ENCODE measurements around the gene ALDH4A1. TPM values are rescaled to one million over a fixed set of nuclear protein-coding genes. Genes with fewer than 3 reads are reported as not detected.

The ALDH4A1 gene
- polyA plus RNA-seq, 3 donors from 2014 or later: 1.7 to 6.7 (median 3.8) TPM

DNA sequence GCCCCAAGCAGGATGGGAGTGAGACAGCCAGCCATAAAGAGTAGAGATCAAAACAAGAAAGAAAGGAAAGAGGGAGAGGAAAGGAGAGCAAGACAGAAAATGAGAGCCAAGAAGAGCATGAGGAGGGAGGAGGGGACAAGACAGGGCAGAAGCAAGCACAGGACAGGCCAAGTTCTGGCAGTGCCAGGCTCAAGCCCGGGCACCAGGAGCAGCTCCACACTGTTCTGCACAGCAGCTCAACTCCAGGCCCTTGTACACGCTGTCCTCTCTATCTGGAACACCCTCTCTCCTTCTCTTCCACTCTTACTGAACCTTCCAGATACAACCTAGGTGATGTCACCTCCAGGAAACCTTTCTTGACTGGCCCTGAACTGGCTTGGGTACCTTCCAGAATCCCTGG lies 42.5 kb upstream of the ALDH4A1 start:
- Mint-ChIP-seq H3K27ac (peak overlapping the region; percentile 2 to 86 (median 76)), H3K4me1 (peaks cover 88 to 94% of the 10 kb centered on the region in 2 donors), H3K4me3 (peak overlapping the region in 4 of 5 donors; percentile 8 to 51 (median 46)), H3K27me3 (ENCODE audit: low read depth in 3 of 3) (peaks cover 9 to 17% (median 15%) of the 10 kb centered on the region in 3 donors), H3K9me3 (no peaks in the 10 kb centered on the region), H3K36me3 (no peaks in the 10 kb centered on the region)
- no peak for DNase-seq

DNA sequence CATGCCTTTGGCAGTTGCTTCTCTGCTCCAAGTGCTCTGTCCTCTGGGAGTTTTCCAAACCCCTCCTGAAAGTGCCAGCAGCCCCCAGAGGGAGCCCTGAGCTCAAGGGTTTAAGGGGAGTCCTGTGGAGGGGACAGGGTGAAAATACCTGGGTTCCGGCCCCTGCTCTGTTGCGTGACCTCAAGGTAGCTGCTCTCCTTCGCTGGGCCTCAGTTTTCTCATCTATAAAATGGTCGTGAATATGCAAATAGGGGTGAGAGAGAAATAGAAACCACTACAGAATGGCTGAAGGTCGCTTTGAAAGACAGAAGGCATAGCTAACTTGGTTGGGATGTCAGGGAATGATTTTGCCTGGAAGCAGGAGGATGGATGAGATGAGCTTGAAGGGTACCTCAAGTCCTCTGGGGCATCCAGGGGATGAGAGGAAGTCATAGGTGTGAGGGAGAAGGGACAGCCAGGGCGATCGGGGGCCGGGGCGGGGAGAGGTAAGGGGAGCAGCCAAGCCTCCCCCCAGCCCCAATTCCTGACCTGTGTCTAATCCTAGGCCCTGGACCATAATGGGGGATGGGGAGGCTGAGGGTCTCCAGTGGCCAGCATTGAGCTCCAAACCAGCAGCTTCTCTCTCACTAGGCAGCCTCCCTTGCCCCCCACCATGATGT lies 41.7 kb upstream of the ALDH4A1 start:
- Mint-ChIP-seq H3K27ac (peak overlapping the region; percentile 27 to 71 (median 60)), H3K4me3 (peak overlapping the region in 2 of 5 donors; percentile 18 to 56), H3K4me1 (peaks cover 85 to 92% of the 10 kb centered on the region in 2 donors), H3K36me3 (no peaks in the 10 kb centered on the region), H3K9me3 (no peaks in the 10 kb centered on the region), H3K27me3 (ENCODE audit: low read depth in 3 of 3) (peaks cover 6 to 17% (median 14%) of the 10 kb centered on the region in 3 donors)
- DNase-seq: no peak

DNA sequence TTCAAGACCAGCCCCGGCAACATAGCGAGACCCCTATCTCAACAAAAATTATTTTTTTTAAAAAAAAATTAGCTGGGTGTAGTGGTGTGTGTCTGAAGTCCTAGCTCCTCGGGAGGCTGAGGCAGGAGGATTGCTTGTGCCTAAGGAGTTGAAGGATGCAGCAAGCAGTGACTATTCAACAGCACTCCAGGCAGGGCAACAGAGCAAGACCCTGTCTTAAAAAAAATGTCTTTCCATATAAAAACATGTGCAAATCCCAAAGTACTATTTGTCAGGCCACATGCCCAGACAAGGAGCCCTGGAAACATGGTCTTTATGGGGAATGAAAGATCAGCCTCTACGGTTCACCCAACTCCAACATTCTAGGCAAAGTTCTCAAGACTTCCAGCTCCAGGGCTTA lies 40.8 kb upstream of the ALDH4A1 start:
- H3K4me3 Mint-ChIP-seq: no peak overlapping the region
- no peaks in the 10 kb centered on the region for H3K9me3 Mint-ChIP-seq
- H3K27ac Mint-ChIP-seq: peak overlapping the region in 4 of 6 donors; percentile 15 to 72 (median 46)
- no peak for DNase-seq
- H3K36me3 Mint-ChIP-seq: no peaks in the 10 kb centered on the region
- H3K27me3 Mint-ChIP-seq (ENCODE audit: low read depth in 3 of 3): peaks cover under 1 to 11% (median 5%) of the 10 kb centered on the region in 3 donors
- H3K4me1 Mint-ChIP-seq: peaks cover 76 to 86% of the 10 kb centered on the region in 2 donors

DNA sequence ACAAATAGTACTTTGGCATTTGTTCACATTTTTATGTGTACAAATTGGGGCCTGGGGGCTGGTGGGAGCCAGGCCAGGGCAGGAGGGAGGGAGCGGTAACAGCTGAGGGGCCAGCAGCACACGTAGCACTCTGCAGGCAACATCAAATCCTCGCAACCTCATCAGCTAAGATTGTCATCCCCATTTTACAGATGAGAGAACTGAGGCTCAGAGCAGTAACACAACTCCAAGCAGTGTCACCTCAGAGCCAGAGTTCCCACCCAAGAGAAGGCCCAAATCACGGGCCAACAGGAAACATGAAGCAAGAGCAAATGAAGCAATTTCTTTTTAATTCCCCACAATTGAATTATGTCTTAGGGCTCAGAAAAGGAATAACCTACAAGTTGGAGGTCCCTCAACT lies 40.0 kb upstream of the ALDH4A1 start:
- Mint-ChIP-seq H3K4me1 (peaks cover 70 to 82% of the 10 kb centered on the region in 2 donors), H3K27me3 (ENCODE audit: low read depth in 3 of 3) (peaks cover 0 to 11% (median 5%) of the 10 kb centered on the region in 3 donors), H3K4me3 (no peak overlapping the region), H3K27ac (peak overlapping the region in 1 of 6 donors; percentile 71), H3K36me3 (no peaks in the 10 kb centered on the region), H3K9me3 (no peaks in the 10 kb centered on the region)
- no peak for DNase-seq

DNA sequence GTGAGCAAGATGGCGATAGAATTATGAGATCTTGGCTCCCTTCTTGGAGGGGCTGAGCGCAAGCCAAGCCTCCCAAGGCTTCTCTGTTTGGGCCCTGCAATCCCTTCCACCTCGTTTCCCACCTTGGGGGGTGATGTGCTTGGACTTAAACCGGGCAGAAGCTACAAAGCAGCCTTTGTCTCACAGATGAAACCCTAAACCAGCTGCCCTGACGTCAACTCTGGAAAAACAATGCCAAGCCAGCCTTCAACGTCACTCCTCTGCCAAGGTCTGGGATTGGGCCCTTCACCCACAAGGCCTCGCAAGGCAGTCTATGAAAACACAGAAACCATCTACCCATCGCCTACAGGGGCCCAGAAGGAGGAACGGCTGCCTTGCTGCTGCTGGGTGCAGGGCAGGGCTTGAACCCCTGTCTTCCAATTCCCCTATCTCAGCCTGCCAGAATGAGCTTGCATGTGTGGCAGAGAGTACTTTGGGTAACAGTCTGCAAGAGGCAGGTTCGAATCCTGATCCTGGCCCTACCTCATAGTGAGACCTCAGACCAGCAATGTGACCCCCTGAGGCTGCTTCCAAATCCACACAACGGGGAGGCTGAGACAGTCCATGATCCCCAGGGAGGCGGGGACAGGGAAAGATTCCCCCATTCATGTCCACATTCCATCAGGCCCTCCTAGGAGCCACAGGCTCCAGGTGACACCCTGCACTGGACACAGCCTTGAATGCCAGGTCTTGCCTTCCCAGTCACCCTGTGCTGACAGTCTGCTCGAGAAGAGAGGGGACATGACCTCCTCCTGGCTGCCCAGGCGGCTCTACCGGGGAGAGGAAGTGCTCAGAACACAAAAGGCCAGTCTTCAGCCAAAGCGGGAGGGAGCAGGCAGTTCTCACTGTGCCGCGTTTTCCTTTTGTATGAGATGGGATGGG lies 39.1 kb upstream of the ALDH4A1 start:
- peaks cover 0 to 6% (median 5%) of the 10 kb centered on the region in 3 donors for H3K27me3 Mint-ChIP-seq (ENCODE audit: low read depth in 3 of 3)
- H3K9me3 Mint-ChIP-seq: no peaks in the 10 kb centered on the region
- peaks cover 70 to 81% of the 10 kb centered on the region in 2 donors for H3K4me1 Mint-ChIP-seq
- no peak overlapping the region for H3K4me3 Mint-ChIP-seq
- H3K36me3 Mint-ChIP-seq: no peaks in the 10 kb centered on the region
- DNase-seq: no peak
- peak overlapping the region in 3 of 6 donors; percentile 49 to 53 (median 50) for H3K27ac Mint-ChIP-seq

DNA sequence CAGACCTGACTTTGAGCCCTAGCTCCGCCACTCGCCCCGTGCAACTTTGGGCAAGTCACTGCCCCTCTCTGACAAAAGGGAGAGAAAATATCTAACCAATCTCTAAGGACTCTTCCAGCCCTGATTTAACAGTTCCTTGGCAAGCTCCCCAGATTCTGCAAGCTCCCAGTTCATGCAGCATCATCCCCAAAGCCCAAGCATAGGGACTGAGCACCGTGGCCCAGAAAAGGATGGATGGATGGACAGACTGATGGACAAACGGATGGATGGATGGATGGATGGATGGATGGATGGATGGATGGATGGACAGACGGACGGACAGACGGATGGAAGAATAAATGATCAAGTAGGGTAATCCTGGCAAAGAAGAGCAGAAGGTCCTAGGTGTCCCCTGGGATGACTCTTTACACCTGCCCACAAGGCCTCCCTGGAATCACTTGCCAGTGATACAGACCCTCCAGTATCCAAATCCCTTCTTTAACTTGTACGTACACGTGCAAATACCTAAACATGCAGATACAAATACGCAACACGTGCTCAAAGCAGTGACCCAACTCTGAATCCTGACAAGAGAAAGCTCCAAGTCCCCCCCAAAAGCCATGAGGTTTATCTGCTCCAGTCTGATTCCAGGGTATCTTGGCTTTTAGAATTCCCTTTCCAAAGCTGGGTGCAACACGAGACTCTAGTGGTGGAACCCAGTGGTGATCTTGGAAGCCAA lies 38.1 kb upstream of the ALDH4A1 start:
- H3K4me1 Mint-ChIP-seq: peaks cover 69 to 82% of the 10 kb centered on the region in 2 donors
- peaks cover 0 to 8% (median 6%) of the 10 kb centered on the region in 3 donors for H3K27me3 Mint-ChIP-seq (ENCODE audit: low read depth in 3 of 3)
- no peaks in the 10 kb centered on the region for H3K9me3 Mint-ChIP-seq
- no peak for DNase-seq
- no peaks in the 10 kb centered on the region for H3K36me3 Mint-ChIP-seq
- no peak overlapping the region for H3K4me3 Mint-ChIP-seq
- peak overlapping the region in 4 of 6 donors; percentile 73 to 81 (median 76) for H3K27ac Mint-ChIP-seq

DNA sequence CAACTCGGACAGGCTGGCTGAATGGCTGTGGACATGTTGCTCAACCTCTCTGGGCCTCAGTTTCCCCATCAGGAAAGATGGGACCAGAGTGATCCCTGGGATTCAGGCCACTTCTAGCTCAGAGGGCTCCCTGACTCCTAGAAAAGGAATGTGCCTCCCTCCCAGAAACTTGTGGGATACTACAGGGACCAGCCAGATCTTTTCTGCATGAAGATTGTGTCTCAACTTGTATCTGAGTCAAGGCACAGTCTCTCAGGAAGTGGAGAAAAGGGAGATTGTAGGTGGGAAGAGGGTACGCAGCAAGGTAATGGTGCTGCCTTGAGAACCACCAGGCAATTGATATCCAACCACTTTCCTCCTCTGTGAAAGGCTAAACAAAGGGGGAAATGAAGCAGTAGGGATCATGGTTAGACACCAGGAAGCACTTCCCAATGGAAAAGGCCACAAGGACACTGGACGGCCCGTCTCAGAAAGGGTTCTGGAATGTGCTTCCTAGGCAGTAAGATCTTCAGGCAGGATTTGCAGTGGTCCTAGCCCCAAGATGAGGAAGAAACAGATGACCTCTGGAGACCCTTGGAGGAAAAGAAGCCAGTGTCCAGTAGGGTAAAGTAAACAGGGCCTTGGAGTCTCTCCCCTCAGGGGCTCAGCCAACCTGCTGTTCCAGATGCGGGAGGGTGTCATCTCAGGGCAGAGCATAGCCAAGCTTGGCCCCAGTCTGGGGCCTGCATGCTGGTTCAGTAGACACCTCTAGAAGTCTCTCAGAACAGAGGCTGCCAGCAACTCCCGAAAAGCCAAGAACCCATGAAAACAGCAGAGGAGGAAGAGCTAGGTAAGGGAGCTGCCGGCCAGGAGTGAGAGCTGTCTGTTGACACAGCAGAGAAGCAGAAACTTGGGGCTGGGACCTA lies 37.3 kb upstream of the ALDH4A1 start:
- no peaks in the 10 kb centered on the region for H3K9me3 Mint-ChIP-seq
- peaks cover 69 to 82% of the 10 kb centered on the region in 2 donors for H3K4me1 Mint-ChIP-seq
- DNase-seq: no peak
- H3K36me3 Mint-ChIP-seq: no peaks in the 10 kb centered on the region
- no peak overlapping the region for H3K4me3 Mint-ChIP-seq
- peaks cover 0 to 8% (median 6%) of the 10 kb centered on the region in 3 donors for H3K27me3 Mint-ChIP-seq (ENCODE audit: low read depth in 3 of 3)
- H3K27ac Mint-ChIP-seq: peak overlapping the region in 4 of 6 donors; percentile 17 to 79 (median 50)

DNA sequence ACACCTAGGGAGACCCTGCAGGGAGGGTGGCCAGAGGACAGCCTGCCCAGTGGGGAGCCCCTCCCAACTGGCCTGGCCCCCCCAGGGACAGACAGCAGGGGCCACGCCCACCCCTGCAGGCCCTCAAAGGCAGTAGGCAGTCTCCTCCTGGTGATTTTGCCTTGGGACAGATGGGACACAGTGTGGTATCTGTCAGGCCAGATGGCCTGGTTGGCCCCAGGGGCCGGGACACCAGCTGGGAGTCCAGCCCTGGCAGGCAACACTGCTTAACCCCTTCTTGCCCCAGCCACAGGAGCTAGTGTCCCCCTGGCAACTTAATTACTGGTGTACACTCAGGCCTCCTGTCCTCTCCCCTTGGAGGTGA lies 36.3 kb upstream of the ALDH4A1 start:
- H3K9me3 Mint-ChIP-seq: no peaks in the 10 kb centered on the region
- H3K27ac Mint-ChIP-seq: peak overlapping the region in 1 of 6 donors; percentile 24
- H3K4me1 Mint-ChIP-seq: peaks cover 66 to 77% of the 10 kb centered on the region in 2 donors
- H3K36me3 Mint-ChIP-seq: no peaks in the 10 kb centered on the region
- peaks cover 0 to 8% (median 6%) of the 10 kb centered on the region in 3 donors for H3K27me3 Mint-ChIP-seq (ENCODE audit: low read depth in 3 of 3)
- DNase-seq: no peak
- H3K4me3 Mint-ChIP-seq: no peak overlapping the region

DNA sequence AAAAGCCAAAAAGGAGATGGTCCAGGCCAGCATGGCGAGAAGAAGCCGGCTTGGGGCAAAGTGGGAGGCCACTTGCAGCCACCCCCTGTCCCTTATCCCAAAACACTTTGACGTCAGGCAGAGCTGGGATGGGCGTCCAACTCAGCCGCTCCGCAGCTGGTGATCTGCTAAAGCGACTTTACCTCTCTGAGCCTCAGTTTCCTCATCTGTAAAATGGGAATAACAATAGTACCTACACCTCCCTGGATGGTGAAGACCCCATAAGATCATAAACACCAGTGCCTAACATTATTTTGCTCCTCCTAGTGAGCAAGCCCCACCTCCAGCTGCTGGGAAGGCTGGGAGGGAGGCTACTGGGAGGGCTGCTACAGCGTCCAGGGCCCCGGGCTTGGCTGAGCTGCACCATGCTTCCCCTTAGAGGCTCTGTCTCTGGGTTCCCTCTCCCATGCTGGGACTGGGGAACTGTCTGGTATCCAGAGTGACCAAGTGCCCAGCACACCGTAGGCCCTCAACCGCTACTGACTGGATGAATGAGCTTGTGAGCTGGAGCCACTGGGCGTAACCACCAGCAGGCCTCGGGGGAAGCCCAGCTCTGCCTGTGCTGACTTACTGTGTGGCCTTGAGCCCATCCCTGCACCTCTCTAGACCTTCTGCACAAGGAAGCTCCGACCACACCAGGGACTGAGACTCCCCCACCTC lies 35.8 kb upstream of the ALDH4A1 start:
- Mint-ChIP-seq H3K27me3 (ENCODE audit: low read depth in 3 of 3) (peaks cover 0 to 9% (median 7%) of the 10 kb centered on the region in 3 donors), H3K27ac (peak overlapping the region in 3 of 6 donors; percentile 20 to 55 (median 26)), H3K4me1 (peaks cover 63 to 72% of the 10 kb centered on the region in 2 donors), H3K4me3 (no peak overlapping the region), H3K9me3 (no peaks in the 10 kb centered on the region), H3K36me3 (no peaks in the 10 kb centered on the region)
- DNase-seq: no peak

DNA sequence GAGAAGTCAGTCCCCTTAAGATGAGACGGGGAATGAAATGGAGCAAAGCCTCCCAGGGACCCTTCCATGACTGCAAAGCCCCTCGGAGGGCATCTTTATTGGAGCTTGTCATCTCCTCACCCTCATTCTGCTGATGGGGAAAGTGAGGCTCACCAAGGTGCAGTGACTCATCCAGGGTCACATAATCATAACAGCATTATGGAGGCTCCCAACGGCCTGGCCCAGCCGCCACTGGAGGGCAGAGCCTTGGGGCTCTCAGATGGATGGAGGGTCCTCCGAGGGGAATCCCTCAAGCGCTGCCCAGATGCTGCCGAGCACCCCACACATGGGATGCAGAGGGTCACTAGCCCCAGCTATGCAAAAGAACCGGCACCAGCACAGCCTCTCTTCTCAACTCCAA lies 35.2 kb upstream of the ALDH4A1 start:
- Mint-ChIP-seq H3K4me3 (no peak overlapping the region), H3K4me1 (peaks cover 66 to 76% of the 10 kb centered on the region in 2 donors)

DNA sequence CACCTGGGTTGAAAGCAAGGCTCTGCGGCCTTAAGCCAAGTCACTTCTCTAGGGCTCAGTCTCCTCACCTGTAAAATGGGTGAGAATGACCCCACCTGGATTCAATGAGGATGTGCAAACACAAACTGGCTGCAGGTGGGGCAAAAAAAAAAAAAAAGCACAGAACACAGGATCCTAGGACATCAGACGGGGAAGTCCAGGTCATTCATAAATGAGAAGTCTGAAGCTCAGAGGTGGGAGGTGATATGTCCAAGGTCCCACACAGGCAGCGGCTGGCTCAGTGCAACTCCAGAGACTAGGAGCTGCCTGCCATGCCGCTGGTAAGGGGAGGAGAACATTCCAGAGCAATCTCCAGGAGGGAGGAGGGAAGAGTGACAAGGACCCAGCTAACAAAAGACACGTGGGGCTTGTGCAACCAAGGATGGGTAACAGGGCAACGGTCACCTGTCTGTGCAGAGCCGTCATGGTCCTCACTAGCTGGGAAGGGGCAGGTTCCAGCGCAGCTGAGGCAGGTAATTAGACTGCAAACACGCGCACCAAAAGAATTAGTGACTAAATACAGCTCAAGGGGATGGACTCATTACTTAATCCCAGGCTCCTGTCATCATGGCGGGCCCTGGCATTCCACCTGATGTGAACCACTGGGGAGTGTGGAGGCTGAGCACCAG lies 34.6 kb upstream of the ALDH4A1 start:
- H3K36me3 Mint-ChIP-seq: no peaks in the 10 kb centered on the region
- no peaks in the 10 kb centered on the region for H3K9me3 Mint-ChIP-seq
- no peak for DNase-seq
- H3K27me3 Mint-ChIP-seq (ENCODE audit: low read depth in 3 of 3): peaks cover 0 to 12% (median 7%) of the 10 kb centered on the region in 3 donors
- H3K4me1 Mint-ChIP-seq: peaks cover 66 to 76% of the 10 kb centered on the region in 2 donors
- peak overlapping the region in 1 of 5 donors; percentile 14 for H3K4me3 Mint-ChIP-seq
- peak overlapping the region in 3 of 6 donors; percentile 31 to 60 (median 59) for H3K27ac Mint-ChIP-seq

More for the DNA sequence above, 35.2 kb upstream of the ALDH4A1 start:
- Mint-ChIP-seq H3K27me3 (ENCODE audit: low read depth in 3 of 3) (peaks cover 0 to 12% (median 7%) of the 10 kb centered on the region in 3 donors), H3K9me3 (no peaks in the 10 kb centered on the region), H3K36me3 (no peaks in the 10 kb centered on the region), H3K27ac (no peak overlapping the region)
- DNase-seq: no peak

DNA sequence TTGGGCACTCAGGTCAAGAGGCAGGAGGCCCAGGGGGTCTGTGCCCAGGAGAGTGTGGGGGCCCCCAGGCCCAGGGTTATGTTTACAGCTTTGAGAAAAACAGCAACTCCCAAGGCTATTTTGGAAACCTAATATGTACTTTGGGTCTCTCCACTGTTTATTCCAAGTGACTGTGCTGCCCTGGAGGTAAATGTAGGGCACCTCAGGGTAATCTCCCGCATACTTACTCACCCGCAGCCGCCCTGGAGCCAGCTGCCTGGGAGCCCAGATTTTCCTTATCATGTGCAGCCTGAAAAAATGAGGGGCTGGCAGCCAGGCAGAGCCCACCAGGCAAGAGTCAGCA lies 34.1 kb upstream of the ALDH4A1 start:
- Mint-ChIP-seq H3K4me3 (peak overlapping the region in 1 of 5 donors; percentile 14), H3K36me3 (no peaks in the 10 kb centered on the region), H3K27me3 (ENCODE audit: low read depth in 3 of 3) (peaks cover 0 to 12% (median 7%) of the 10 kb centered on the region in 3 donors), H3K4me1 (peaks cover 66 to 76% of the 10 kb centered on the region in 2 donors), H3K27ac (peak overlapping the region in 1 of 6 donors; percentile 31), H3K9me3 (no peaks in the 10 kb centered on the region)
- DNase-seq: no peak
